GM12801 (cell line): ENCODE measurements around the gene SLC26A11.

Experiments
- TF ChIP-seq, protein P1 (sequence below): IDR thresholded peaks from one replicate; pipeline ENCODE4 v1.5.1; 2011; ENCODE audit warnings: control low read depth; ENCODE audit not compliant: insufficient read length; ENCODE audit errors: extremely low read depth

SLC26A11 gene

DNA sequence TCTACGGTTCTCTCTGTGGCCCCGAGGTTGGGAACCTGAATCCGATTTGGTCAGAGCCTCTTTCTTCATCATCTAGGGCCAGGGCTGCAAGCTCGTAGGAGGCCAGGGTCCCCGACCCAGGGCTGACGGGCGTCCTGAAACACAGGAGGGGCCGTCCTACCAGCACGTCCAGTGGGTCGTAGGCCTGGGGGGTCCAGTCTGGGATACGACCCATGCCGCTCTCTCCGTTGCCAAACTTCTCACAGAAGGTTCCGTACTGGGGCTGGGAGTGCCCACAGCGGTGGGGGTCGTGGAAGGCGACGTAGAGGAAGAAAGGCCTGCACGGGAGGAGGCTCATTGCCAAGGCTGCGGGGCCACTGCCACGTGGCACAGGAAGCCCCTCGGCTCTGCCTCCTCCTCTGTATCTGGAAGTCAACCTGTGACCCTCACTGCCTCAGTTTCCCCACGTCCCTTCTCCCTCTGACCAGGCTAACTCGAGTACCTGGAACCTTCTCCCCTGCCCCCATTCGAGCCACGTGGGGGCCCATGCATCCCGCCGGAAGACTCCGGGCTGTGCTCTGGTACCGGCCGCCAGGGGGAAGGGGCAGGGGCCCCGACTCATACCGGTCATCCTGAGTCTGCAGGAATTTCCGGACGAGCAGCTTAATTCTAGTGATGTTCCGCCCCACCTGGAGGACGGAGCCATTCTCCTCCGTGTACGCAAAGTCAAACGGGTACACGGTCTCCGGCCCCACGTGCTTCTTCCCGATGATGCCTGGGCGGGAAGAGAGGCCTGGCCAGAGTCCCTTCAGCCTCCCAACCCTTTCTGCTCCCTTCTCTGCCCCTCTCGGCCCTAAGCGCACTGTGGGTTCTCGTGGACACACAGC is 6.0 kb upstream of the SLC26A11 start:
- TF ChIP-seq, protein P1, sequence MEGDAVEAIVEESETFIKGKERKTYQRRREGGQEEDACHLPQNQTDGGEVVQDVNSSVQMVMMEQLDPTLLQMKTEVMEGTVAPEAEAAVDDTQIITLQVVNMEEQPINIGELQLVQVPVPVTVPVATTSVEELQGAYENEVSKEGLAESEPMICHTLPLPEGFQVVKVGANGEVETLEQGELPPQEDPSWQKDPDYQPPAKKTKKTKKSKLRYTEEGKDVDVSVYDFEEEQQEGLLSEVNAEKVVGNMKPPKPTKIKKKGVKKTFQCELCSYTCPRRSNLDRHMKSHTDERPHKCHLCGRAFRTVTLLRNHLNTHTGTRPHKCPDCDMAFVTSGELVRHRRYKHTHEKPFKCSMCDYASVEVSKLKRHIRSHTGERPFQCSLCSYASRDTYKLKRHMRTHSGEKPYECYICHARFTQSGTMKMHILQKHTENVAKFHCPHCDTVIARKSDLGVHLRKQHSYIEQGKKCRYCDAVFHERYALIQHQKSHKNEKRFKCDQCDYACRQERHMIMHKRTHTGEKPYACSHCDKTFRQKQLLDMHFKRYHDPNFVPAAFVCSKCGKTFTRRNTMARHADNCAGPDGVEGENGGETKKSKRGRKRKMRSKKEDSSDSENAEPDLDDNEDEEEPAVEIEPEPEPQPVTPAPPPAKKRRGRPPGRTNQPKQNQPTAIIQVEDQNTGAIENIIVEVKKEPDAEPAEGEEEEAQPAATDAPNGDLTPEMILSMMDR: no peak

DNA sequence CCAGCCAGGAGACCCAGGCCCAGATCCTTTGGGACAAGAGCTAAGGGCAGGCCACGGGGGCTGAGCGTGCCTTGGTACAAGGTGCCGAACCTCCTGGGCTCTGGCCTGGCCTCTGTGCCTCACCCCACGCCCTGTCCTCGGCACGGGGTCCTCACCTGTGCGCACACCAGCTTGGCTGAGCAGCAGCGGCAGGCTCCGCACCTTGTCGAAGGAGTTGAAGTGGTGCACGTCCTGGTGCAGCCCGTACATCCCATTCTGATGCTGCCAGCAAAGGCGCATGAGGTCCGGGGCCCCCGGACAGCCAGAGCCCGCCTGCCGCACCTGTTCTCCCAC is 5.4 kb upstream of the SLC26A11 start:
- TF ChIP-seq, protein P1: no peak

DNA sequence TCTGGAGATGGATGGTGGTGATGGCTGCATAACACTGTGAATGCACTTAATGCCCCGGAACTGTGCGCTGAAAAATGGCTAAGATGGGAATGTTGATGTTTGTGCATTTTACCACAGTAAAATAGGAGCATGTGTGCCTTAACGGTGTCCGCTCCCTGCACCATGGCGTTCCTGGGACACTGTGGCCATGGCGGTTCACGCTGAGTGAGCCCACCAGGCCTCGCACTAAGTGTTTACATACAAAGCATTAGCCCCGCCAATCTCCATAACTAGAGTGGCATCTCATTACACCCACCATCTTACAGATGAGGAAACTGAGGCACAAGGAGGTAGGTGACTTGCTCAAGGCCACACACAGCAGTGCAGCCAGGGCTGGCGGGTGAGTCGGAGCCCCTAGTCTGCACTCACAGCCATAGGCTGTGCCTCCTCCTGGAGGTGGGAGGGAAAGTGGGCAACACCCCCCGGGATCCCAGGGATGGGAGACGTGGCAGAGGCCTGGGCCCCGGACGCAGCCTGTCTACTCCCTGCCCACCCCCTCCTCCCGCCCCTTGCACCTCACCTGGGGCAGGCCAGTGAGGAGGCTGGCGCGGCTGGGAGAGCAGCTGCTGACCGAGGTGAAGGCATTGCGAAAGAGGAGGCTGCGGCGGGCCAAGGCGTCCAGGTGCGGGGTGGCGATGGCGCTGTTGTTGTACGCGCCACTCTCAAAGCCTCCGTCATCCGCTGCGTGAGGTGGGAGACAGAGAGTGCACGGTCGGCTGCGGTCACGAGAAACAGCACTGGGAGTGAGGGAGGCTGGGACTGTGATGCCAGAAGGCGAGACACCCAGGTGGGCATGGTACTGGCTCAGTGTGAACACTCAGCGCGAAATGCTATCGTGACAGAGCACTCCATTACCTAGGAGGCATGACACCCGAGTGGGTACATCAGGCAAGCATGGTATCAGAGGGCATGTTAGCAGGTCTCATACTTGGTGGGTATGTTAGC is 3.5 kb upstream of the SLC26A11 start:
- TF ChIP-seq, protein P1: no peak

DNA sequence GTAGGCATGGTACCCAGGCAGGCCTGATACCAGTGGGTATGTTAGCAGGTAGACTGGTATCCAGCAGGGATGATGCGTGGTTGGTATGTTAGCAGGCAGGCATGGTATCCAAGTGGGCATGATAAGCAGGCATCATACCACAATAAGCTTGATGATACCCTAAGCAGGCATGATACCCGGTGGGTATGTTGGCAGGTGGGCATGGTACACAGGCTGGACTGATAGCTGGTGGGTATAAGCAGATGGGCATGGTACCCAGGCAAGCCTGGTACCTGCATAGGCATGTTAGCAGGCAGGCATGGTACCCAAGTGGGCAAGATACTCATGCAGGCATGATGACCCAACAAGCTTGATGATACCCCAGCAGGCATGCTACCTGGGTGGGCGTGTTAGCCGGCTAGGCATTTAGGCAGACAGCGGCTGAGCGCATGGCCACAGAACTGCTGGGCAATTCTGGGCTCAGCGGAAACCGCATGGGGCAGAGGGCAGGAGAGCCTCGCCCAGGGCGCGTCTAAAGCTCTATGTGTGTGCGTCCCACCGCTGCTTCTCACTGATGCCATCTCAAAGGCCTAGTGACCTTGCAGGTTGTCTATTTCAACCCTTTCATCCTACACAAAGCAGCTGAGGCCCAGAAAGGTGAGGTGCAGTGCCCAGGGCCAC is 2.4 kb upstream of the SLC26A11 start:
- TF ChIP-seq, protein P1: no peak

DNA sequence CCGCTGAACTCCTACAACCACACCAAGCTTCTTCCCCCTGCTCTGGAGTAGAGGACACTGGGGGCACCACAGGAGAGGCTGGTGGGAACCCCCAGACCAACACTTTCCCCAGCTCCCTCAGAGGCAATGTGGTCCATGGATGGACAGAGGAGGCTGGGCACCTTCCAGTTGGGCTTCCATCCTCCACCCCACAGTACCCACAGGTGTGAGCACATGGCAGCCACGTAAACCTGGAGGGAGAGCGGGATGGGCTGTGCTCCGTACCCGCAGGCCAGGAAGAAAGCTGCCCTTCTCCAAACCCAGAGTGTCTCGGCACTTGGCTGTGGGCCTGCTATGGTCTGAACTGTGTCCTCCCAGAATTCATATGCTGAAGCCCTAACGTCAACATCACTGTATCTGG is 1.8 kb upstream of the SLC26A11 start:
- TF ChIP-seq, protein P1: no peak

DNA sequence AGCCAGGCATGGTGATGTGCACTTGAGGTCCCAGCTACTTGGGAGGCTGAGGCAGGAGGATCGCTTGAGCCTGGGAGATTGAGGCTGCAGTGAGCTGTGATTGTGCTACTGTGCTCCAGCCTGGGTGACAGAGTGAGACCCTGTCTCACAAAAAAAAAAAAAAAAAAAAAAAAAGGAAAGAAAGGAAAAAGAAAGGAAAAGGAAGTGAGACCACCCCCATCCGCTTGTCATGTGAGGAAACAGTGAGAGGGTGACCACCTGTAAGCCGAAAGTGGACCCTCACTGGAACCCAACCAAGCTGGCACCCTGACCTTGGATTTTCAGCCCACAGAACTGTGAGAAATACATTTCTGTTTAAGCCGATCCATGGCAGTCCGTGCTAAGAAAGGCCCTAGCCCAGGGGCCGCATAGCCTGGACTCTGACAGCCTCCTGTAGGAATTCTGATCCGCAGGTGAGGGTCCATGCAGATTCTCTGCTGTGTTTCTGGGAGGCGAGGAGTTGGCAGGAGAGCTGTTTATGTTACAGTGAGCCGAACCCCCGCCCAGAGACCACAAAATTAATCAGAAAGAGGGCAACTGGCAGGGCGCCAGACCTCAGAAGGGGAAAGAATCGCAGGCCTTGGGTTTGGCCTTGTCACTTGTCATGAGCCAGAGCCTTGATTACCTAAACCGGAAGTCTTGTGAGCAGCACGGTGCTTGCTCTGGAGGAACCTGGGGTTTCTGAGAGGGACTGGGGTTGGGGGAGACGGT is 1.0 kb upstream of the SLC26A11 start:
- TF ChIP-seq, protein P1: no peak

DNA sequence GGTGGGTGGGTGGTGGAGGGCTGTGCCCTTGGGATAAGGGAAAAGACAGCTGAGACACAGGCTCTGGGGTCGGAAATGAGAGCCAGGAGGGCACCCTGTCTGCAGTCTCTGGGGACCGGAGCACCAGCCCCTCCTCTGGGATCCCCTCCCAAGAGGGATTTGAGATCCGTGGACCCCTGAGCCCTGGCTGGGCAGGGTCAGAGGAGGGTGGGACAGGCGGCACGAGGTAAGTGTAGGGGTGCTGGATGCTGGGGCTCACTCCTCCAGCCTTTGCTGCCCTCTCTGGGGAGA is 519 bp upstream of the SLC26A11 start:
- TF ChIP-seq, protein P1: no peak
